Immature natural killer cell (primary cell): ENCODE measurements around the gene TTC27. TPM values are rescaled to one million over a fixed set of nuclear protein-coding genes. Genes with fewer than 3 reads are reported as not detected.

Experiments used
- DNase-seq, 3 donors: peaks; one replicate each; pipeline ENCODE4 v3.0.0; 2022; ENCODE audit warnings: mixed read lengths in 1 of 3
- H3K27ac Mint-ChIP-seq, 6 donors: one replicate each; pipeline ENCODE4 v1.8.0; 2020; ENCODE audit warnings: mixed read lengths in 6 of 6, mild to moderate bottlenecking in 5 of 6, inconsistent platforms in 4 of 6, moderate library complexity in 3 of 6
- H3K27me3 Mint-ChIP-seq, 3 donors: one replicate each; pipeline ENCODE4 v1.8.0; 2020 to 2021; ENCODE audit warnings: low read depth in 3 of 3, mild to moderate bottlenecking in 3 of 3, mixed read lengths in 3 of 3, moderate library complexity in 3 of 3, inconsistent platforms in 1 of 3
- H3K36me3 Mint-ChIP-seq, 3 donors: one replicate each; pipeline ENCODE4 v1.8.0; 2020; ENCODE audit warnings: mixed read lengths in 3 of 3, inconsistent platforms in 2 of 3, mild to moderate bottlenecking in 2 of 3
- H3K4me1 Mint-ChIP-seq, 2 donors: one replicate each; pipeline ENCODE4 v1.8.0; 2020; ENCODE audit warnings: inconsistent platforms in 2 of 2, mild to moderate bottlenecking in 2 of 2, mixed read lengths in 2 of 2, moderate library complexity in 1 of 2
- H3K4me3 Mint-ChIP-seq, 5 donors: one replicate each; pipeline ENCODE4 v1.8.0; 2020; ENCODE audit warnings: mild to moderate bottlenecking in 5 of 5, mixed read lengths in 5 of 5, inconsistent platforms in 3 of 5, moderate library complexity in 3 of 5
- H3K9me3 Mint-ChIP-seq, 6 donors: one replicate each; pipeline ENCODE4 v1.8.0; 2020; ENCODE audit warnings: mild to moderate bottlenecking in 6 of 6, mixed read lengths in 6 of 6, inconsistent platforms in 4 of 6, moderate library complexity in 3 of 6
- polyA plus RNA-seq, 3 donors: library from polyadenylated mRNA; unstranded; fragments of 300-500 nt; fragmentation: Illumina TruSeq; gene quantifications; one replicate each; pipeline ENCODE4 v1.2.3, GENCODE V29; 2021

Gene TTC27
- polyA plus RNA-seq, 3 donors from 2014 or later: 6.3 to 14.4 (median 10.4) TPM

DNA sequence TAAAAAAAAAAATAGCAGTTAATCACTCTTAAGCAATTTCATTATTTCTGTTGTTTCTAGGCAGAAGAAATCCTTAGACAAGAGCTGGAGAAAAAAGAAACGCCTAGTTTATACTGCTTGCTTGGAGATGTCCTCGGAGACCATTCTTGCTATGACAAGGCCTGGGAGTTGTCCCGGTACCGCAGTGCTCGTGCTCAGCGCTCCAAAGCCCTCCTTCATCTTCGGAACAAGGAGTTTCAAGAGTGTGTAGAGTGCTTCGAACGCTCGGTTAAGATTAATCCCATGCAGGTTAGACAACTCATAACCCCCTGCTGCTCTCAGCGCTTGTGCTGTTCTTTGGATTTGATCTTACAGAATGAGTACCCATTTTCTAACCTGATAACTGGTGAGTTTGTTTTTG, 130.4 kb downstream of the TTC27 start:
- Mint-ChIP-seq H3K4me3 (no peak overlapping the region), H3K36me3 (peaks cover 15 to 30% (median 17%) of the 10 kb centered on the region in 3 donors), H3K4me1 (peaks cover 15 to 18% of the 10 kb centered on the region in 2 donors), H3K27ac (no peak overlapping the region), H3K27me3 (no peaks in the 10 kb centered on the region), H3K9me3 (no peaks in the 10 kb centered on the region)
- DNase-seq: no peak

DNA sequence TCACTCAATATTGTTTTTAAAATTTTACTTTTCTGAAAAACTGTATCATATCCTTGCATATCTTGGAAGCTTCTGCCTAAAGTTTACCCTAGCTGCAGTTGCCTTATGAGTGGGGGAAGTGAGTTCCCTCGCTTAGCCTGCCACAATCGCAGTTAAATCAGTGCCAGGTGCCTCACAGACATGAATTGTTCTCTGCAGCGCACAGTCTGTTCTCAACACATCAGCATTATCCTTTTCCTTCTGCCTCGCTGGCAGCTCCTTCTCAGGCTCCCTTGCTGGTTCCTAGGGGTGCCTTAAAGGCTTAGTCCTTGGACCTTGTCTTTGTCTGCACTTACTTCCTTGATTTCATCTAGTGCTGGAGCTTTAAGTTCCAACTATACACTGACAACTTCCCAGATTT, 132.8 kb downstream of the TTC27 start:
- Mint-ChIP-seq H3K36me3 (peaks cover 15 to 30% (median 21%) of the 10 kb centered on the region in 3 donors), H3K27me3 (no peaks in the 10 kb centered on the region), H3K4me1 (peaks cover 14 to 18% of the 10 kb centered on the region in 2 donors), H3K4me3 (no peak overlapping the region), H3K27ac (no peak overlapping the region), H3K9me3 (no peaks in the 10 kb centered on the region)
- no peak for DNase-seq

DNA sequence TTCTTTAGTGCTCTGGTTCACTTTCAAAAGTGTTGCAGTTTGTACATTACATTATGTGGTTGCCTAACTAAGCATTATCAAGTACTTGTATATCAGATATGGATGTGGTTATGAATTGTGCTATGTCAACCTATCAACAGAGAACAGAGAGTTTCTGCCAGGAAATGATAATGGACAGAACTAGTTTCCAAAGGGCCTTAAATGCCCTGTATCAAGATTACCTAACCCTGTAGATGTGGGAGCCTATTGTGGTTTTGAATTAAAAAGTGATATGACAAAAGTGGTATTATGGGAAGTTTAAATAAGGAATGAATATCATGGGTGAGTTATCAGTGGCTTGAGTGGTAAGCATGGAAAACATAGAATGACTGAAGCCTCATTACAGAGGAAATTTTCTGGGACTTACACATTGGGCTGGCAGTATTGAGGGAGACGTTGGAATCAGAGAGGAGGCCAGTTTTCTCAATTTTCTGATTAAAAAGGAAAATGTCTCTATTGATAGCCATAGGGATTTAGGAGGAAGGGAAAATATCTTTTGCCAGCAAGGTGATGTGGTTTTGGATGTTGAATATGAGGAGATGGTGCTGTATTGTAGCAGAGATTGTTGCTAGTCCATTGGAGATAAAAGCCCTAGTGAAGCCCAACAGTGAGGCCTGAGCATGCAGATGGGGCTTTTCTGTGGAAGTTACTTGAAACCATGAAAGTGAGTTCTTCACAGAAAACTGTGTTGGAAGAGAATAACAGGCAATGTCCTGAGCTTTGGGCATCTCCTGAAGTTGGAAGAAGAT, 140.7 kb downstream of the TTC27 start:
- Mint-ChIP-seq H3K27ac (no peak overlapping the region), H3K4me3 (no peak overlapping the region), H3K36me3 (peaks cover 0 to 4% (median 3%) of the 10 kb centered on the region in 3 donors), H3K27me3 (peaks cover 0 to 2% (median 0%) of the 10 kb centered on the region in 3 donors), H3K4me1 (peaks cover 0 to 5% of the 10 kb centered on the region in 2 donors), H3K9me3 (no peaks in the 10 kb centered on the region)
- DNase-seq: no peak

DNA sequence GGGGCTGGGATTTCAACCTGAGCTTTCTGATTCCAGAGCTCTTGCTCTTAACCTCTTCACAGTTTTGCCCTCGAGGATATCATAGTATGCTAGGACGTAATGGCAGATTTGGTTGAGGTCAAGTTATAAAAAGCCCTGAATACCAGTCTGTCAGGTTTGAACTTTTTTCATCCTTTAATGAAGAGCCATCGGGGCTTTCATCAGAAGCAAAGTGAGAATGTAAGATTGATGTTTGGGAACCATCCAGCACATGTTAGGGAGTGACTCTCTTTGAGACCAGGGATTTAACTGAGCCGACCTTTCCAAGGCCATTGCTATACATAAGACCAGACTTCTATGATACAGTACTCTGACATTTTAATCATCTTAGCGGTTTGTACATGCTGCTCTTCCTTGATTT, 142.5 kb downstream of the TTC27 start:
- peaks cover 0 to 2% (median 0%) of the 10 kb centered on the region in 3 donors for H3K27me3 Mint-ChIP-seq
- DNase-seq: no peak
- no peak overlapping the region for H3K4me3 Mint-ChIP-seq
- peaks cover 0 to 3% (median 0%) of the 10 kb centered on the region in 3 donors for H3K36me3 Mint-ChIP-seq
- no peaks in the 10 kb centered on the region for H3K9me3 Mint-ChIP-seq
- H3K27ac Mint-ChIP-seq: no peak overlapping the region
- H3K4me1 Mint-ChIP-seq: peaks cover 0 to 5% of the 10 kb centered on the region in 2 donors

DNA sequence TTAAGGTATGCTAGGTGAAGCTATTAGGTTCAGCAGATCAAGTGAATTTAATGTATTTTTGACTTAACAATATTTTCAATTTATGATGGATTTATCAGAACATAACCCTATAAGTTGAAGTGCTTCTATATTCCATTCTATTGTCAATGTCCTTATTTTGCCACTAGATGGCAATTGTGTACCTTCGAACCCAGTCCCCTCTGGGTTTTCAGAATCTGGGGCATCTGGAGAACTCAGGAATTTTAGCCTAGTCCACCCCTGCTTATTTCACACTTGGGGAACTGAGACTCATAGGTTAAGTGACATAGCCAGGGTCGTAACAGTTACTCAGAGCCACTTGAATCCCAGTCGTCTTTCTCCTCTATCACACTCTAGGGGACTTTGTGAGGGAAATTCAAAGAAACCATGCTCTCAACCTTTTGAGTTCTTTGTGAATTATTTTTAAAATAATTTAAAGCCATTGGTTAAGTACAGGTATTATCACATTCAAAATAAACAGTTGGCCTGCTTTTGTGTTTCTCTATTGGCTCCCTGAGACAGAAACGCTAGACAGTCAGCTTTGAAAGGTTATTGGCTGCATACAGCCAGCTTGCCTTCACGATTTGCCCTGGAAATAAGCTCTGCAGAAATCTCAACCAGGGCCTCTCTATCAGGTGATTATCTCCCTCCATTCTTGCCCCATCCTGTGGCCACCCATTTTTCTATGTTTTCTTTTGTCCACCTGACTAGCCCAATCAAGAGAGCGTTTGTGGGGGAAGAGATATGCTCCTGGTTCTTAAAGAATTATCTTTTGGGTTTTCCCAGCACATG, 145.0 kb downstream of the TTC27 start:
- H3K36me3 Mint-ChIP-seq: peaks cover 0 to 3% (median 3%) of the 10 kb centered on the region in 3 donors
- H3K27ac Mint-ChIP-seq: peak overlapping the region in 1 of 6 donors; percentile 24
- H3K27me3 Mint-ChIP-seq: peaks cover 0 to 2% (median 0%) of the 10 kb centered on the region in 3 donors
- peaks cover 0 to 5% of the 10 kb centered on the region in 2 donors for H3K4me1 Mint-ChIP-seq
- DNase-seq: peak in 1 of 3 donors; percentile 1
- H3K9me3 Mint-ChIP-seq: no peaks in the 10 kb centered on the region
- no peak overlapping the region for H3K4me3 Mint-ChIP-seq

DNA sequence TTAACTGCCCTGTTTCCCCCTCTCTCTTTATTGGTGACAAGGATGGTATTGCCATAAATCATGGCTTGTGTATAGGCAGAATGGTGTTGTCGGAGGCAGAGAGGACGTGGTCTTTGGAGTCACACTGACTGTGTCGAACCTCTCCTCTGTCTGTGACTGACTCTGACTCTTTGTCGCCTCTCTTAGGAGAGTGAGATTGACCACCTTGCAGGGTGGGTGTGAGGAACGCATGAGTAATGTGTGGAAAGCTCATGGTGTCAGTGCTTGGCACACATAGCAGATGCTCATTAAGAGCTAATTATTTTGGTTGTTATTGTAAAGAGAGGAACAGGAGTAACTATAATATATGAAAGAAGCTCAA, 145.6 kb downstream of the TTC27 start:
- Mint-ChIP-seq H3K27me3 (peaks cover 0 to 2% (median 0%) of the 10 kb centered on the region in 3 donors), H3K36me3 (peaks cover 6 to 8% (median 6%) of the 10 kb centered on the region in 3 donors), H3K27ac (no peak overlapping the region), H3K4me1 (peaks cover 0 to 5% of the 10 kb centered on the region in 2 donors), H3K4me3 (no peak overlapping the region), H3K9me3 (no peaks in the 10 kb centered on the region)
- no peak for DNase-seq

DNA sequence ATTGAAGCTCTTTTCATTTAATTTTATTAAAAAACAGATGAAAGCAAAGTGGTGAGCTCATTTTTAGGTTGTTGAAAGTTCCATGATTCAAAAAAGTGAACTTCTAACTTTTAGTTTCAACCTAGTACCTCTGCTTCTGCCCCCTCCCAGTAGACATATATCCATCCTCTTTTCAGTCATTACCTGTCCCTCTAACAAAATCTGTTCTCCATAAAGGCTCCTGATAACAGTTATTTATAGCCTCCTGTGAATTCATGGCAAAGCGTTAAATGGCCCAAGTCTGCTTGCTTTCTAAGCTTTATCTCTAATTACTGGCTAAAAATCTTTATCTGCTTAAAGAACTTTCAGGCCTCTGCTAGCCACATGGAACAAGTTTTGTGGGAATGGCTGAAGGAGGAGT, 148.1 kb downstream of the TTC27 start:
- H3K27ac Mint-ChIP-seq: peak overlapping the region in 1 of 6 donors; percentile 23
- H3K4me3 Mint-ChIP-seq: no peak overlapping the region
- peaks cover 20 to 25% (median 23%) of the 10 kb centered on the region in 3 donors for H3K36me3 Mint-ChIP-seq
- H3K27me3 Mint-ChIP-seq: peaks cover 0 to 2% (median 0%) of the 10 kb centered on the region in 3 donors
- DNase-seq: no peak
- peaks cover 0 to 6% (median 3%) of the 10 kb centered on the region in 6 donors for H3K9me3 Mint-ChIP-seq
- H3K4me1 Mint-ChIP-seq: peaks cover 0 to 5% of the 10 kb centered on the region in 2 donors

DNA sequence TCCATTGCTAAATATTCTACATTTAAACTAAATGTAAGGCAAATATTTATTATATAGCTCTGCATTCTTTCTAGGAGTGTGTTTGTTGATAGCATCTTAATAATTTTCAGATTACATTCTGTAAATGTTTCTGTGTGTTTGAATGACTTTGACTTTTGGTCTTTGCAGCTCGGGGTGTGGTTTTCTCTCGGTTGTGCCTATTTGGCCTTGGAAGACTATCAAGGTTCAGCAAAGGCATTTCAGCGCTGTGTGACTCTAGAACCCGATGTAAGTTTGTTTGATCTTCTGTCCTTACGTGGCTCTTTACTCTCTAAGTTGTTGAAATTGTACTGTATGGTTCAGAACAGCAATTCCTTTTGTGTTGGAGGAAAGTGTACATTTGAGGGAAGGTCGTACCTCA, 149.9 kb downstream of the TTC27 start:
- no peaks in the 10 kb centered on the region for H3K4me1 Mint-ChIP-seq
- H3K4me3 Mint-ChIP-seq: no peak overlapping the region
- H3K36me3 Mint-ChIP-seq: peaks cover 31 to 35% (median 33%) of the 10 kb centered on the region in 3 donors
- no peak for DNase-seq
- H3K27ac Mint-ChIP-seq: no peak overlapping the region
- H3K9me3 Mint-ChIP-seq: peaks cover 2 to 13% (median 9%) of the 10 kb centered on the region in 6 donors
- no peaks in the 10 kb centered on the region for H3K27me3 Mint-ChIP-seq

DNA sequence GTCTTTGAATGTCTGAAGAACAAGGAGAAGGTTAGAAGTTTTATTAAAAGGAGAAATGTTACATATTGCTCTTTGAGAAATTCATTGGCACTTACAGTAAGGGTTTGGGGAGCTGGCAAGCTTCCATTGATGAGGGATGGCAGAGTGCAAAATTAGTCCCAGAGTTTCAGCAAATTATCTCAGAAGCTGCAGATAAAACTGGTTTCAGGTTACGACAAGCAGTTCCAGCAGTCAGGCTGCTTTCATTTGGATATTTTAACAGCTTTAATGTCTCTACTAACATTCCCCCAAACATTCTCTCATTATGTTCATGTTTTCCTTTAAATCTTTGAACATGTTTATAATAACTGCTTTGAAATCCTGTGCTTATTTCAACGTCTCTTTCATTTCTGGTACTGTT, 153.1 kb downstream of the TTC27 start:
- H3K4me3 Mint-ChIP-seq: no peak overlapping the region
- no peak for DNase-seq
- H3K4me1 Mint-ChIP-seq: no peaks in the 10 kb centered on the region
- no peak overlapping the region for H3K27ac Mint-ChIP-seq
- peaks cover 48 to 63% (median 61%) of the 10 kb centered on the region in 3 donors for H3K36me3 Mint-ChIP-seq
- no peaks in the 10 kb centered on the region for H3K27me3 Mint-ChIP-seq
- H3K9me3 Mint-ChIP-seq: peaks cover 2 to 13% (median 9%) of the 10 kb centered on the region in 6 donors

DNA sequence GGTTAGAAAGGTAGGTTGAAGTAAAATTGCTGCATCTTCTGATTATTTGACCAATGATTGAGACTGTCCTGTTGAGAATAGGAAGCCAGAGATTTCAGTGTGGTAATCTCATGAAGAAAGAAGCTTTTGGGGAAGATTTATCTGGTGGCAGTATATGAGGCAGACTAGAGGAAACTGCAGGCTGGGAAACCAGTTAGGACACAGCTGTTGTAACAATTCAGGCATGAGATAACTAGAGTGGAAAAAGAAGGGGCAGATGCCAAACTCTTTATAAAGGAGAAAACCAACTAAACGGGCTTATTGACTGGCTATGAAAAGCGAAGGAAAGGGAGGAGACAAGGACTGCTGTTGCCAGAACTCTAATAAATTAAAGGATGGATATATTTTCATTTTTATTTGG, 155.6 kb downstream of the TTC27 start:
- no peaks in the 10 kb centered on the region for H3K27me3 Mint-ChIP-seq
- no peak for DNase-seq
- H3K4me1 Mint-ChIP-seq: no peaks in the 10 kb centered on the region
- H3K27ac Mint-ChIP-seq: no peak overlapping the region
- H3K36me3 Mint-ChIP-seq: peaks cover 41 to 71% (median 65%) of the 10 kb centered on the region in 3 donors
- H3K4me3 Mint-ChIP-seq: no peak overlapping the region
- H3K9me3 Mint-ChIP-seq: peaks cover 2 to 13% (median 9%) of the 10 kb centered on the region in 6 donors

DNA sequence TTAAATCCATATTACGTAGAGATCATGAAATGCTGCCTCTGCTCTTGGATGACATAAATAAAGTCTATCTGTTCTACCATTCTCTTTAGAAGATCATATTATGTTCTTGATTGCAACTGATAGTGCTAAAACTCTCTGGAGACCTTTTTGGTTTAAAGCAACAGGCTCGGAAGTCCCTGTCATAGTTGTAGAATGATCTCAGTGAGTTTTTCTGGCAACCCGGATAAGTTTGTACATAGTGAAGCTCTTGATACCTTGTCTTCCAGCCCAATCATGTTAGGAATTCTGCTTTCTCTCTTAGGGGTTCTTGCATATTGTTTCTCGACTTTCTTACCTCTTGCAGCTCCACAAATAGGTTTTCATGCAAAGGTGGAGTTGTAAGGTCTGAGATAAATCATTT, 156.1 kb downstream of the TTC27 start:
- H3K36me3 Mint-ChIP-seq: peaks cover 39 to 68% (median 65%) of the 10 kb centered on the region in 3 donors
- H3K27ac Mint-ChIP-seq: no peak overlapping the region
- no peak overlapping the region for H3K4me3 Mint-ChIP-seq
- no peaks in the 10 kb centered on the region for H3K4me1 Mint-ChIP-seq
- DNase-seq: no peak
- peaks cover 2 to 13% (median 9%) of the 10 kb centered on the region in 6 donors for H3K9me3 Mint-ChIP-seq
- H3K27me3 Mint-ChIP-seq: no peaks in the 10 kb centered on the region

DNA sequence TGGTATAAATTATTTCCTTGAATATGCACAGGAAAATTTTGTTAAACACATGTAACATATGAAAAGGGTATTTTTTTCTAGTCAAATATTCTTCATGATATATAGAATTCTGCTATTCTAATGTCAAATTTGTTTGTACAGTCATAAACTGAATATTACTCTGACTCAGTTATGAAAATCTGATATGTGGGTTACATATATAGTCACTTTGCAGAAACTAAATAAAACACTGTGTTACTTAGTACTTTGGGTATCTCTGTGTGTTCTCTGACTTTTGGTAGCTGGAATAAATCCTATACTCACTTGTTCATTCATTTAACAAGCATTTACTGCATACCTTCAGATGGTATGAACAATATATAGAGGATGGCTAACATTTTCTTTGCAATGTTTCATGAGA, 159.4 kb downstream of the TTC27 start:
- H3K4me1 Mint-ChIP-seq: no peaks in the 10 kb centered on the region
- no peak overlapping the region for H3K4me3 Mint-ChIP-seq
- H3K36me3 Mint-ChIP-seq: peaks cover 21 to 54% (median 54%) of the 10 kb centered on the region in 3 donors
- H3K27ac Mint-ChIP-seq: no peak overlapping the region
- DNase-seq: no peak
- H3K9me3 Mint-ChIP-seq: no peaks in the 10 kb centered on the region
- H3K27me3 Mint-ChIP-seq: no peaks in the 10 kb centered on the region

DNA sequence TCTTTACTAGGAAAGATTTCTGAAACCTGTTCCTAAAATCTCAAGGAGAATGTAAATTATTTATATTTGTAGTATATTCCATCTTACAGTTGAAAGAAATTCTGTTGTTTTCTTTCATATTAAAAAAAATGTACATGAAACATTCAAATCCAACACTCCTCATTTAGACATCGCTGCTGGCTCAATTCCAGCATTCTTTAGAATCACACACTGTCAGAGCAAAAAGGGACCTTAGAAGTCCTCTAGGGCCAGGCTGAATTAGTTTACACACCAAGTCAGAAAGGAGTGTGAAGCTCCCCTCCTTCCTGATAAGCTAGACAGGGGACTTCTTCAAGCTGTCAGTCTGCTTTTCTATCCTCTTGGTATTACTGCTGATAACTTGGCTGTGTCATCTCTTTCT, 160.3 kb downstream of the TTC27 start:
- H3K4me1 Mint-ChIP-seq: no peaks in the 10 kb centered on the region
- H3K27me3 Mint-ChIP-seq: no peaks in the 10 kb centered on the region
- H3K27ac Mint-ChIP-seq: no peak overlapping the region
- no peak overlapping the region for H3K4me3 Mint-ChIP-seq
- peaks cover 19 to 59% (median 56%) of the 10 kb centered on the region in 3 donors for H3K36me3 Mint-ChIP-seq
- H3K9me3 Mint-ChIP-seq: no peaks in the 10 kb centered on the region
- no peak for DNase-seq

DNA sequence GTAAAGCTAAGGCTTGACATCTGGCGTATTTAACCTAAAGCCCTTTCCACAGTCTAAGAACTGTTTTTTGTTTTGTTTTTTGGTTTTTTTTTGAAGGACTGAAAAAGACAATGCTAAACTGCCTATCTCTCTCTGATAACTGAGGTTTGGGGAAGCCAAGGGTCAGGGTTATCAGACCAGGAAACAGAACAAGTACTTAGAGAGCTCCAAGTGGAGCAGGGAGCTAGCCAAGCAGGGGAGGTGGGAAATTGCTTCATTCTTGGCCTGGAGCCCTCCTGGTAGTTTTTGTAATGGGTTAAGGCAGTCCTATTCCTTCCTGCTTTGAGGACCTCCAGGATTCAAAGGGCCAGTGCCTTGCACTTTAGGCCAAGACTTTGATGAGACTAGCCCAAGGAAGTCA, 164.6 kb downstream of the TTC27 start:
- Mint-ChIP-seq H3K27ac (no peak overlapping the region), H3K36me3 (peaks cover 4 to 33% (median 31%) of the 10 kb centered on the region in 3 donors), H3K4me1 (no peaks in the 10 kb centered on the region), H3K27me3 (no peaks in the 10 kb centered on the region), H3K4me3 (no peak overlapping the region), H3K9me3 (no peaks in the 10 kb centered on the region)
- no peak for DNase-seq
